Activated T-cell treated with anti-CD3 and anti-CD28 coated beads, Interleukin-2, amount 50 U/mL, for 4 hours (primary cell): ENCODE measurements around the gene CDH20. TPM values are rescaled to one million over a fixed set of nuclear protein-coding genes. Genes with fewer than 3 reads are reported as not detected.

ENCODE experiments used
- ATAC-seq, 2 donors: fragments of 200-7000 bp; cut with Tn5 transposase; one replicate each; pipeline ENCODE4 v1.10.0; 2021
- DNase-seq: peaks from one replicate; pipeline ENCODE4 v3.0.0-alpha.2; 2020
- H3K27me3 Mint-ChIP-seq: one replicate; pipeline ENCODE4 v1.8.0; 2021; ENCODE audit warnings: low read depth, mixed read lengths
- H3K36me3 Mint-ChIP-seq: one replicate; pipeline ENCODE4 v1.8.0; 2022; ENCODE audit warnings: mixed read lengths; ENCODE audit not compliant: insufficient read depth
- H3K4me1 Mint-ChIP-seq: one replicate; pipeline ENCODE4 v1.8.0; 2021; ENCODE audit warnings: low read depth, mixed read lengths
- H3K4me3 Mint-ChIP-seq: one replicate; pipeline ENCODE4 v1.8.0; 2021; ENCODE audit warnings: mild to moderate bottlenecking, moderate library complexity, mixed read lengths
- H3K9me3 Mint-ChIP-seq: one replicate; pipeline ENCODE4 v1.8.0; 2021; ENCODE audit warnings: mixed read lengths
- total RNA-seq, 3 donors: library from RNA; stranded (reverse); gene quantifications; one replicate each; pipeline ENCODE4 v1.2.1, GENCODE V29; 2021

CDH20 gene
- total RNA-seq, 3 donors from 2014 or later = 0.11 to 0.15 TPM; not detected in 1

GRCh38 chr18:61600422-61600821 is 267.2 kb downstream of the CDH20 start:
- no peaks in the 10 kb centered on the region for H3K9me3 Mint-ChIP-seq
- no peaks in the 10 kb centered on the region for H3K4me1 Mint-ChIP-seq
- no peaks in the 10 kb centered on the region for H3K36me3 Mint-ChIP-seq
- ATAC-seq (no peak), DNase-seq (no peak)
- no peak overlapping the region for H3K4me3 Mint-ChIP-seq
- peaks cover 22% of the 10 kb centered on the region for H3K27me3 Mint-ChIP-seq

DNA sequence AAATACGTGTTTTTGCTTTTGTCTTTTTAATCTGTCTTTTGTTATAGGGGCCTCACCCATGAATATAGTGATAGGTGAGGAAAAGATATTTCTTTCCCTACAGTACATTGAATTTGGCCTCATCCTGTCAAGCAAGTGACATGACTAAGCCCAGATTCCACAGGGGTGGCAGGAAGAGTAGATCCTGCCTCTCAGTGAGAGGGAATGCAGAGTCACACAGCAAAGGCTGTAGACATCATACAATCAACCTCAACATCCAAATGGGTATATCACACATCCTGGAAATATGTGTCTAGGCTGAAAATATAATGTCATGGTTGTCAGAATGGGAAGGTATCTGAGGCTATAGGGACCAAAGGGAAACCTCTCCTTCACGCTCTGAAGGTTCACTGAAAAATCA is 269.6 kb downstream of the CDH20 start:
- Mint-ChIP-seq H3K36me3 (no peaks in the 10 kb centered on the region), H3K9me3 (no peaks in the 10 kb centered on the region), H3K4me3 (no peak overlapping the region), H3K4me1 (no peaks in the 10 kb centered on the region), H3K27me3 (peaks cover 31% of the 10 kb centered on the region)
- DNase-seq = no peak
- no peak for ATAC-seq
